ENCODE data around the gene WWOX. TPM values are rescaled to one million over a fixed set of nuclear protein-coding genes. Genes with fewer than 3 reads are reported as not detected.

The WWOX gene
- polyA plus RNA-seq, 1 donor (not counting 4 experiments of a cell fraction or from before 2014, with no cell fraction given), result 5.1 TPM

GRCh38 chr16:78936060-78936459 lies 836.6 kb downstream of the WWOX start:
- dilution Hi-C loops (cut with MboI; ENCODE audit: extremely low pct_ligation_motif_present, low sequenced_read_pairs), result no loop called here
- no peak for TF ChIP-seq EZH2 (IDR thresholded peaks at IDR 0.05; ENCODE audit: low read length)
- TF ChIP-seq, protein P1, sequence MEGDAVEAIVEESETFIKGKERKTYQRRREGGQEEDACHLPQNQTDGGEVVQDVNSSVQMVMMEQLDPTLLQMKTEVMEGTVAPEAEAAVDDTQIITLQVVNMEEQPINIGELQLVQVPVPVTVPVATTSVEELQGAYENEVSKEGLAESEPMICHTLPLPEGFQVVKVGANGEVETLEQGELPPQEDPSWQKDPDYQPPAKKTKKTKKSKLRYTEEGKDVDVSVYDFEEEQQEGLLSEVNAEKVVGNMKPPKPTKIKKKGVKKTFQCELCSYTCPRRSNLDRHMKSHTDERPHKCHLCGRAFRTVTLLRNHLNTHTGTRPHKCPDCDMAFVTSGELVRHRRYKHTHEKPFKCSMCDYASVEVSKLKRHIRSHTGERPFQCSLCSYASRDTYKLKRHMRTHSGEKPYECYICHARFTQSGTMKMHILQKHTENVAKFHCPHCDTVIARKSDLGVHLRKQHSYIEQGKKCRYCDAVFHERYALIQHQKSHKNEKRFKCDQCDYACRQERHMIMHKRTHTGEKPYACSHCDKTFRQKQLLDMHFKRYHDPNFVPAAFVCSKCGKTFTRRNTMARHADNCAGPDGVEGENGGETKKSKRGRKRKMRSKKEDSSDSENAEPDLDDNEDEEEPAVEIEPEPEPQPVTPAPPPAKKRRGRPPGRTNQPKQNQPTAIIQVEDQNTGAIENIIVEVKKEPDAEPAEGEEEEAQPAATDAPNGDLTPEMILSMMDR (optimal IDR thresholded peaks at IDR 0.05 in 1 of 3, IDR thresholded peaks at IDR 0.05 in 1 of 3, conservative IDR thresholded peaks at IDR 0.05 in 1 of 3; ENCODE audit: extremely low read depth in 1 of 3, insufficient read depth in 2 of 3, low read length in 3 of 3), result no peak
- H3K4me3 ChIP-seq (ENCODE audit: control insufficient read depth in 2 of 3, extremely low read depth in 1 of 3, insufficient read depth in 2 of 3, low read depth in 1 of 3, low read length in 3 of 3), result no peak overlapping the region
- H3K9me1 ChIP-seq (ENCODE audit: control insufficient read depth, extremely low read depth, insufficient read depth, low read length), result no peaks in the 10 kb centered on the region
- no peaks in the 10 kb centered on the region for H3K27me3 ChIP-seq (ENCODE audit: control insufficient read depth, extremely low read depth, insufficient read depth, low read length)
- H3K36me3 ChIP-seq (ENCODE audit: control insufficient read depth in 2 of 2, extremely low read depth in 1 of 2, insufficient read depth in 2 of 2, low read length in 2 of 2), result no peaks in the 10 kb centered on the region
- H3K9me3 ChIP-seq (ENCODE audit: control insufficient read depth, low read depth, low read length), result no peaks in the 10 kb centered on the region
- no peaks in the 10 kb centered on the region for H3K4me1 ChIP-seq (ENCODE audit: control insufficient read depth, extremely low read depth, insufficient read depth, low read length)
- no peak overlapping the region for H2AFZ ChIP-seq (ENCODE audit: control insufficient read depth, low read length)
- no peak for DNase-seq (ENCODE audit: low read depth, low spot score)
- H3K27ac ChIP-seq (ENCODE audit: control insufficient read depth, insufficient read depth, low read length), result no peak overlapping the region
- no peak overlapping the region for H3K9ac ChIP-seq (ENCODE audit: control insufficient read depth, extremely low read depth, insufficient read depth, low read length)
- no peak for FAIRE-seq
- H4K20me1 ChIP-seq (ENCODE audit: control insufficient read depth, extremely low read depth, insufficient read depth, low read length), result no peaks in the 10 kb centered on the region
- H3K4me2 ChIP-seq (ENCODE audit: control insufficient read depth, extremely low read depth, insufficient read depth, low read depth, low read length), result no peak overlapping the region
- H3K79me2 ChIP-seq (ENCODE audit: control insufficient read depth, insufficient read depth, low read length), result no peaks in the 10 kb centered on the region

DNA sequence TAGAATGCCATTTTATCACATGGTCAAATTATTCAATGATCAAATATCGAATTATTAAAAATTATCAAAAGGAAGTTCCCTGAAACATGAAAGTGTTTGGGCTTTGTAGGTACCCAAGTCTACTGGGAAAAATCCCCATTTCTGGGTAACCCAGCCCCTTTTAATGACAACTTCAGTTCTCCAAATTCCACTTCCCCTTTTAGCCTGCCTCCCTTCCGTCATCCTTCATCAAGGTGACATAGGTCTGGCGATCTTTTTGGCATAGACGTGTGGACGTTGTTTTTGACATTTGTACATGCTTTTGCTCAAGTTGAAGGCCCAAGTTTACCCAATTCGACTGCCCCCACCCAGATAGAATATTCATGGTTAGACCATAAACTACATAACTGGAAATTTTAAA lies 840.1 kb downstream of the WWOX start:
- H3K4me1 ChIP-seq (ENCODE audit: control insufficient read depth, extremely low read depth, insufficient read depth, low read length), result no peaks in the 10 kb centered on the region
- H2AFZ ChIP-seq (ENCODE audit: control insufficient read depth, low read length), result no peak overlapping the region
- DNase-seq (ENCODE audit: low read depth, low spot score) (no peak), FAIRE-seq (no peak)
- H4K20me1 ChIP-seq (ENCODE audit: control insufficient read depth, extremely low read depth, insufficient read depth, low read length), result no peaks in the 10 kb centered on the region
- H3K9me3 ChIP-seq (ENCODE audit: control insufficient read depth, low read depth, low read length), result no peaks in the 10 kb centered on the region
- TF ChIP-seq, protein P1 (optimal IDR thresholded peaks at IDR 0.05 in 1 of 3, IDR thresholded peaks at IDR 0.05 in 1 of 3, conservative IDR thresholded peaks at IDR 0.05 in 1 of 3; ENCODE audit: extremely low read depth in 1 of 3, insufficient read depth in 2 of 3, low read length in 3 of 3), result no peak
- TF ChIP-seq EZH2 (IDR thresholded peaks at IDR 0.05; ENCODE audit: low read length), result no peak
- H3K9ac ChIP-seq (ENCODE audit: control insufficient read depth, extremely low read depth, insufficient read depth, low read length), result no peak overlapping the region
- no peak overlapping the region for H3K4me2 ChIP-seq (ENCODE audit: control insufficient read depth, extremely low read depth, insufficient read depth, low read depth, low read length)
- H3K27ac ChIP-seq (ENCODE audit: control insufficient read depth, insufficient read depth, low read length), result no peak overlapping the region
- dilution Hi-C loops (cut with MboI; ENCODE audit: extremely low pct_ligation_motif_present, low sequenced_read_pairs), result no loop called here
- H3K4me3 ChIP-seq (ENCODE audit: control insufficient read depth in 2 of 3, extremely low read depth in 1 of 3, insufficient read depth in 2 of 3, low read depth in 1 of 3, low read length in 3 of 3), result no peak overlapping the region
- H3K79me2 ChIP-seq (ENCODE audit: control insufficient read depth, insufficient read depth, low read length), result no peaks in the 10 kb centered on the region
- H3K36me3 ChIP-seq (ENCODE audit: control insufficient read depth in 2 of 2, extremely low read depth in 1 of 2, insufficient read depth in 2 of 2, low read length in 2 of 2), result no peaks in the 10 kb centered on the region
- no peaks in the 10 kb centered on the region for H3K9me1 ChIP-seq (ENCODE audit: control insufficient read depth, extremely low read depth, insufficient read depth, low read length)
- H3K27me3 ChIP-seq (ENCODE audit: control insufficient read depth, extremely low read depth, insufficient read depth, low read length), result no peaks in the 10 kb centered on the region

Measured in keratinocyte (primary cell).